CD4-positive, alpha-beta T cell treated with Interleukin-6 for 4 hours (primary cell): ENCODE results near the gene CLDN5.

ENCODE experiments used
- DNase-seq: peaks from one replicate; pipeline ENCODE4 v3.0.0-alpha.2; 2020; ENCODE audit warnings: mixed read lengths

Gene CLDN5

GRCh38 chr22:19478901-19479354, 45.3 kb downstream of the CLDN5 start, which contains the start of gene UFD1:
Gene UFD1 (minus strand): TSS chr22:19479193. CDS start chr22:19479085, 108 bp downstream.
- peak; percentile 77 for DNase-seq

GRCh38 chr22:19478045-19478900, 45.9 kb downstream of the CLDN5 start:
- DNase-seq, result no peak

GRCh38 chr22:19477321-19478044, 46.7 kb downstream of the CLDN5 start:
- DNase-seq, result no peak

GRCh38 chr22:19476023-19476422, 48.2 kb downstream of the CLDN5 start:
- no peak for DNase-seq

GRCh38 chr22:19473578-19473977, 50.6 kb downstream of the CLDN5 start:
- no peak for DNase-seq
